ENCODE measurements around the gene MSN.
"Not testable (repeated sequence)": the region's sequence is repeated elsewhere in the genome, so short reads cannot be mapped to it uniquely, and the experiment has no call there.

Gene MSN

GRCh38 chrX:65667503-65668376 is at the start of gene MSN:
Gene MSN, plus strand, starts transcription at chrX:65667654. Its CDS starts 188 bp downstream, at chrX:65667842.
- DNase-seq: peak; percentile 18

- DNase-seq: not testable (repeated sequence)
Measured at GRCh38 chrX:65620096-65620705, 47.3 kb upstream of the MSN start.

DNA sequence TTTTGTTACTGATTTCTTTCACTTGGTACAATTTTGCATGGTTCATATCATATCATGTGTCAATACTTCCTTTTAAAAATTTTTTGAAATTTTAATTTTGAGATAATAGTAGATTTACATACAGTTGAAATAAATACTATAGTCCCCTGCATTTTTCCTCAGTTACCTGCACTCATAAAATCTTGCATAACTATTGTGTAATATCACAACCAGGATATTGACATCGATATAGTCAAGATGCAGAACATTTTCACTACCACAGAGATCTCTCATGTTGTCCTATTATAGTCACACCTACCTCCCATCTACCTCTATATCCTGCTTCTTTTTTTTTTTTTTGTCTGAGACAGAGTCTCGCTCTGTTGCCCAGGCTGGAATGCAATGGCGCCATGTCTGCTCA is 36.7 kb upstream of the MSN start:
- DNase-seq: no peak

DNA sequence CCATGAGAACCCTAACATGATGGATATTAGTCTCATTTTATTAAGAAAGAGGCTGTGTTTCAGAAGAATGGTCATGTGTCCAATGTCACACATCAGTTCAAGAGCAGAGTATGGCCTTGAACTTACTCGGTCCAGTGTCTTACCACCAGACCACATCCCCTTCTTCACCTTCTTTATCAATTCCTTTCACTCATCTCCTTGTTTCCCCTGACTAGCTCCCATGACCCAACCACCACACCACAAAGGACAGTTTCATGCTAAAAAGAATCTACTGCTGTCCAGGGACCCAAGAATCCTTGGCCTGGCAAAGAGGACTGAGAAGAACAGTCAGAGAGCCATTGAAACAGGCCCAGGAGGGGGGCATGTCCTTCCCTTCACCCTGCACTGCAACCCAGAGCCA is 33.6 kb upstream of the MSN start:
- no peak for DNase-seq

DNA sequence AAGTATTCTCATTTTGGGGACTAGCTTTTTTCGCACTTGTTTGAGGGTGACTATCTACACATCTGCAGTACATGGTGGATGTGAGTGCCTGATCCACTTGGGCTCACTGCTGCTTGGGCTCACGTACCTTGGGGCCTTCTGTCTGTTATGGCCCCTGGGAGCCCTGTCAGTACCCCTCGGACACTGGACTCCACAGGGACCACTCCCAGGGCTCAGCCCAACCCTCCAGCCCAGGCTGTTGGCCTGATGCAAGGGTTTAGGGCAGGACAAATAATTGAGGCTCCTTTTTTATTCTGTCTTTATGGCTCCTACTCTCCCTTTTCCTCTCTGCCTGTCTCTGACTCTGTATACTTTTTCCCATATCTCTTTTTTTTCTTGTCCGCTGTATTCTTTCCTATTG is 32.7 kb upstream of the MSN start:
- no peak for DNase-seq

DNA sequence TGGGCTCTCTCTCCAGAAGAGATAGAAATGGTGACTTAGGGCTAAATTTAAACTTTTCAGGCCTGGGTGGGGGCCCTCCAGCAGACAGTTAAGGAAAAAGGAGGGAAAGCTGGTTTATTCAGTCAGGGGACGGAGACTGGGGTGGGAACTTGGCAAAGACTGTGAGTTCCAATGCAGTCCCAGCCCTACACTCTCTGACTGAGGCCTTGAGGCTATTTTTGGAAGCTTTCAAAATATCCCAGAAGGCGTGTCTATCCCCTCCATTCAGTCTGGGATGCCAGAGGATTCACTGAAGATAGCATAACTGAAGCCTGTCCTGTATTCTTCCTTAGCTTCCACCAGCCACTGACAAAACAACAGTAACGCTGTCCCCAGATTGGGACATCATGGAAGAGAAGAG is 32.1 kb upstream of the MSN start:
- DNase-seq: no peak

DNA sequence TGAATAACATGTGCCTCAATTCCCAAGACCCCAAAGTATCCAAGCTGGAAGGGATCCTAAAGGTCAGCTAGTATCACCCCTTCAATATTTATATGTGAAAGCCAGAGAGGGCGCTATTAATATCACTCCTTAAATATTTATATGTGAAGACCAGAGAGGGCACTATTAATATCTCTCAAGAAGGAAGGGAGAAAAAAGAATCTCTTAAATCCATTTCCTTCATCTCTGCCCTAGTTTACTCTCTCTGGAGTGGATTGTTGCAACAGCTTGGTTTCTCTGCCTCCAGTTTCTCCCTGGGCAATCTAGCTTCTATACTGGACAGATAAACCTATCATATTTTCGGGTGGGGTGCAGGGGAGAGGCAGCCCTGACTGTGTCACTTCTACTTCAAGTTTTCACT is 31.6 kb upstream of the MSN start:
- no peak for DNase-seq

GRCh38 chrX:65636261-65636660 is 31.2 kb upstream of the MSN start:
- not testable (repeated sequence) for DNase-seq

- no peak for DNase-seq
Measured at GRCh38 chrX:65637335-65637734, 30.1 kb upstream of the MSN start.

GRCh38 chrX:65642914-65643491 is 24.5 kb upstream of the MSN start:
- DNase-seq: no peak

GRCh38 chrX:65643531-65644052 is 23.9 kb upstream of the MSN start:
- DNase-seq: no peak

DNA sequence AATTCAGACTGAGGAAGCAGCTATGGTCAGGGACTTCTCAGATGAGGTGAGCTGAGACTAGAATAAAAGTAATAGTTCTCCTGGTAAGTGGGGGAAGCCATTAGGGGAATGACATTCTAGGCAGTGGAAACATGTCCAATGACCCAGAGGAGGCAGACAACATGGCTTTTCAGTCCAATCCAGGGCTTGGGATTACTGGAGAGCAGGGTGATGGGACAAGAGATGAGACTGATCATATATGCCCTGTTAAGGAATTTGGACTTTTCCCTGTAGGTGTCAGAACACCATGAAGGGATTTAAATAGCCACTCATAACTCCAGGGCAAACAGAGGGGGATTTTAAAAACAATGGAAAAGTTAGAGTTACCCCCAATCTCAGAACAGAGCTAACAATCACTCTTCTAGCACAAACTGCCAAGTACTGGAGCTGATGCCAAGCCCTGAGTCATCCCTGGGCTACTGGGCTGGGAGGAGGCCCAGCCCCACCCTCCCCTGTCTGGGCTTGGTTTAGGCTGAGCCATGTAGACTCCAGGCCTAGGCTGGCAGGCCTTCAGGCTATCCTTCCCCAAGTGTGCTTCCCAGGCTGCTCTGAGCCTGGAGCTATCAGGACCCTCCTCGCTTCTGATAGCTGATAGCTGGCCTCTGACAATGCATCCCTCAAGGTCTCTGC is 22.7 kb upstream of the MSN start:
- DNase-seq: no peak

GRCh38 chrX:65647801-65648200 is 19.7 kb upstream of the MSN start:
- no peak for DNase-seq

GRCh38 chrX:65652098-65652497 is 15.4 kb upstream of the MSN start:
- no peak for DNase-seq

DNA sequence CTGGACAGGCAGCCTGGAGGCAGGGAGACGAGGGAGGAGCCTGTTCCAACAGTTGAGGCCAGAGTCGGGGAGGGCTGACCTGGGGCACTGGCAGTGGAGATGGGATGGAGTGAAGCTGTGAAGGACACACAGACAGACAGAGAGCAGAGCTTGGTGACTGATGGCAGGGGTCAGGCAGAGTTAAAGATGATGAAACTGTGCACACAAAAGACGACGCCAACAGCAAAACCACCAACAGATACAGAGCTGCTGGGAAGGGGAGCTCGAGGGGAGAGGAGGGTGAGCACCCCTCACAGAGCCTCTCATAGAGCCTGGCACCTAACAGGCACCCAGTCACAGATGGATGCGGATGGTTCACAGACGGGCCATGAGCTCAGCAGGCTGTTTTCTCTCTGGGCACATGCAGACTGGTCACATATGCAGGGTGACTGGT is 10.4 kb upstream of the MSN start:
- DNase-seq: not testable (repeated sequence)

DNA sequence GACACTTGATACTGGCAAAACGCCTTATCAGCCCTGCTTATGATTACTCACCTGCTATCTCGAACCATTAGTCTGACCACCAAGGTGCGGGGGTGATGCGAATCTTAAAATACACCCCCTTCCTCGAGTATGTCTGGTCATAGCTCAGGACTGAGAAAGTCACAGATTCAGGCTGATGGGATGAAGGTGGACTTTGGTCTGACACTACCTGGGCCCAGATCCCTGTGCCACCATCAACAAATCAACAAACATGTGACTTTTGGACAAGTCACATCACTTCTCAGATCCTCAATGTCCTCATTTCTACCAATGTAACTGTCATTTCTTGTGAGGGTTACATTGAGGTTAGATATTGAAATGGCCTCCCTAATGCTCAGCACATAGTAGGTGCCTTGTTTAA is 9.8 kb upstream of the MSN start:
- DNase-seq: no peak

GRCh38 chrX:65658229-65658628 is 9.2 kb upstream of the MSN start:
- DNase-seq: no peak

- DNase-seq: no peak
Measured at GRCh38 chrX:65667157-65667502, 324 bp upstream of the MSN start.

DNA sequence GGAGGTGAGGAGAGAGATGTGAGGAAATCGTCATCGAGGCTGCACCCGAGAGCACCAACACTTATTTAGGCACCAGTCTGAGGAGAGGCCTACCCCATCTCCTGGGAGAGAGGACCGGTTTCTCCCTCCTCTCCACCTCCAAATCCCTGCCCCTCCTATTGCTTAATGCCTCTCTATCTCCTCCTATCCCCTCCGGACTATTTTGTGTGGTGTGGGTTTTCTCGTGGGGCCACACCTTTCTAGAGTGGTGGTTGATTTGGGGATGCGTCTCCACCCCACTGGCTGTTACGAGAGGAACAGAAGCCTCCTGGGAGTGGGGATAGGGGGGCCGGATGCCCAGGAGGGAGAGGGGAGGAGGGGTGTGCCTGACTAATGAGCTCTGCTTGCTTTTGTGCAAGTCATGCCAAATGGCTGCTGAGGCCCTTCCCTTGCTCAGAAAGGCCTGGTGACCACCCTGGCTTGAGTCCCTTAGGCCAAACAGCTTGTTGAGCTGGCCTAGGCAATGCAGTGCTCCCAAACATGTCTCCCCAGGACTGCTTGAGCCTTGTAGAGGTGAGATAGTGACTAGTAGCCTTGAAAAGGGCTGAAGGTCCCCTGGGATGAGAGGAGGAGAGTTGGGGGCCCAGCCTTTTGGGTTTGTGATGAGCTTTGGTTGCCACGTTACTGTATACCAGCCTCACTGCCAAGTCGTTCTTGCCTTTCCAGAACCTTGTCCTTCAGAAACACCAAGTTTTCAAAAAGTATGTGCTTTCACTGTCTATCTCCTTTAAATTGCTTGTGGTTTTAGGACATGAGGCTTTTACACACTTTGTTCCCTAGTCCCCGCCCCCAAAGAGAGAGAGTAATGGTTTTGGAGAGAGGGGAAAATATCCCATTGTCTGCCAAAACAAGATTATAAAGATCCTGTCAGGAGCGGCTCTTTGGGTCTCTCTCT is 1.2 kb downstream of the MSN start:
- peak; percentile 30 for DNase-seq

- no peak for DNase-seq
Measured at GRCh38 chrX:65671286-65671685, 3.8 kb downstream of the MSN start.

DNA sequence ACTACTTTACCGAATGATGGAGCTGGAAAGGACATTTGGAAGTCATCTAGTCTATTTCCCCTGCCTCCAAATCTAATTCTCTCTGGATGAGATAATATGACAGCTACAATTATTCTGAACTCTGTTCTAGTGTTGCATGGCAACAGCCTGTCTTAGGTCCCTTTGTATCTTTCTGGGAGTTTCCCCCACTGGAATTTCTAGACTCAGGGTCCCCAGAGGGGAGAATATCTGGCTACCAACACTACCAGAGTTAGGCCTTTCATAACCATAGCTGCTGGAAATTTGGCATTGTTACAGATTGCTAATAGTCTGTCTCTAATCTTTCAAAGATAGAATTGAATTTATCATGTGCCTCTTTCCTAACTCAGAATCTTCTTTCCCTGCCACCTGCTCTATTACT is 4.5 kb downstream of the MSN start:
- DNase-seq: no peak

DNA sequence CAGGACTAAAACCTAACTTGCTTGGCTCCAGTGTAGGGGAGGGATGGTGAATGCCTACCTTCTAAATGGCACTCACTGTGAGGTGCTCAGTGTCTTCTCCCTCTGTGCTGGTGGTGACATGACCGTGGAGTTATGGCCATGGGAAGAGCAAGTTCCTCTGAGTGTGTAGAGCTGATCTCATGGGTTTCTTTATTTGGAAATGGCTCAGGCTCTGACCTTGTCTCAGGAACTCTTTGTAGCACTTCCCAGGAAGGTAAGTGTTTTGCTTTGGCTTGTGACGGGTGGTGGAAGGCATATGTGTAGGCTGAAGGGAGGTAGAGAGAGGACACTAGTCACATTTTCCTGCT is 6.4 kb downstream of the MSN start:
- DNase-seq: no peak

All from NCI-H510A (cell line).